ENCODE measurements around the gene CHST13.

Gene CHST13

GRCh38 chr3:126477061-126477380 lies 46.9 kb upstream of the CHST13 start:
- Histone ChIP-seq H3K4me3 (ENCODE audit: low read depth, low read length) (no peak overlapping the region), H3K9me3 (ENCODE audit: control insufficient read depth, insufficient read depth, low read depth, low read length) (no peaks in the 10 kb centered on the region), H3K4me1 (ENCODE audit: control insufficient read depth, insufficient read depth, low read length) (peaks cover 8% of the 10 kb centered on the region; the same call in 1 of the 2 replicates), H3K27ac (ENCODE audit: extremely low read depth, low read depth, low read length) (no peak overlapping the region), H3K36me3 (ENCODE audit: control insufficient read depth in 2 of 2, insufficient read depth in 1 of 2, low read length in 2 of 2) (peaks cover 0 to 1% of the 10 kb centered on the region in 2 experiments; a peak in 1 of 3 replicates)
- ChIA-PET POLR2A (interaction anchor here (0.9 kb wide), 1 partner anchor 37 kb away, joined by 3 read pairs; no protein-coding TSS in a partner anchor), CTCF (interaction anchor here (1.0 kb wide), 1 partner anchor 505 kb away, joined by 3 read pairs; no protein-coding TSS in a partner anchor)
- TF ChIP-seq ZNF529 (tag by site-specific recombination; IDR thresholded peaks at IDR 0.05; ENCODE audit: insufficient replicate concordance) (no peak), TCF7L2 (IDR thresholded peaks at IDR 0.05; ENCODE audit: borderline replicate concordance, low read depth, low read length) (no peak), ZXDB (tag by site-specific recombination; IDR thresholded peaks at IDR 0.05) (no peak), ZNF157 (tag by site-specific recombination; IDR thresholded peaks at IDR 0.05) (no peak)
- TF ChIP-seq, protein P1, sequence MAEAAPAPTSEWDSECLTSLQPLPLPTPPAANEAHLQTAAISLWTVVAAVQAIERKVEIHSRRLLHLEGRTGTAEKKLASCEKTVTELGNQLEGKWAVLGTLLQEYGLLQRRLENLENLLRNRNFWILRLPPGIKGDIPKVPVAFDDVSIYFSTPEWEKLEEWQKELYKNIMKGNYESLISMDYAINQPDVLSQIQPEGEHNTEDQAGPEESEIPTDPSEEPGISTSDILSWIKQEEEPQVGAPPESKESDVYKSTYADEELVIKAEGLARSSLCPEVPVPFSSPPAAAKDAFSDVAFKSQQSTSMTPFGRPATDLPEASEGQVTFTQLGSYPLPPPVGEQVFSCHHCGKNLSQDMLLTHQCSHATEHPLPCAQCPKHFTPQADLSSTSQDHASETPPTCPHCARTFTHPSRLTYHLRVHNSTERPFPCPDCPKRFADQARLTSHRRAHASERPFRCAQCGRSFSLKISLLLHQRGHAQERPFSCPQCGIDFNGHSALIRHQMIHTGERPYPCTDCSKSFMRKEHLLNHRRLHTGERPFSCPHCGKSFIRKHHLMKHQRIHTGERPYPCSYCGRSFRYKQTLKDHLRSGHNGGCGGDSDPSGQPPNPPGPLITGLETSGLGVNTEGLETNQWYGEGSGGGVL (tag by site-specific recombination; IDR thresholded peaks at IDR 0.05) = no peak

- H3K27ac ChIP-seq (ENCODE audit: extremely low read depth, low read depth, low read length) = no peak overlapping the region
- ChIA-PET CTCF (no interaction called here), POLR2A (no interaction called here)
- no peaks in the 10 kb centered on the region for H3K36me3 ChIP-seq (ENCODE audit: control insufficient read depth in 2 of 2, insufficient read depth in 1 of 2, low read length in 2 of 2)
- no peaks in the 10 kb centered on the region for H3K9me3 ChIP-seq (ENCODE audit: control insufficient read depth, insufficient read depth, low read depth, low read length)
- H3K4me1 ChIP-seq (ENCODE audit: control insufficient read depth, insufficient read depth, low read length) = no peaks in the 10 kb centered on the region; the same call in 1 of the 2 replicates
- TF ChIP-seq, protein P2, sequence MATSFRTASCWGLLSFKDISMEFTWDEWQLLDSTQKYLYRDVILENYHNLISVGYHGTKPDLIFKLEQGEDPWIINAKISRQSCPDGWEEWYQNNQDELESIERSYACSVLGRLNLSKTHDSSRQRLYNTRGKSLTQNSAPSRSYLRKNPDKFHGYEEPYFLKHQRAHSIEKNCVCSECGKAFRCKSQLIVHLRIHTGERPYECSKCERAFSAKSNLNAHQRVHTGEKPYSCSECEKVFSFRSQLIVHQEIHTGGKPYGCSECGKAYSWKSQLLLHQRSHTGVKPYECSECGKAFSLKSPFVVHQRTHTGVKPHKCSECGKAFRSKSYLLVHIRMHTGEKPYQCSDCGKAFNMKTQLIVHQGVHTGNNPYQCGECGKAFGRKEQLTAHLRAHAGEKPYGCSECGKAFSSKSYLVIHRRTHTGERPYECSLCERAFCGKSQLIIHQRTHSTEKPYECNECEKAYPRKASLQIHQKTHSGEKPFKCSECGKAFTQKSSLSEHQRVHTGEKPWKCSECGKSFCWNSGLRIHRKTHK (tag by site-specific recombination; IDR thresholded peaks at IDR 0.05) = no peak
- TF ChIP-seq ZBTB1 (tag by site-specific recombination; IDR thresholded peaks at IDR 0.05) (no peak), HOXC10 (CRISPR knock-in tag; IDR thresholded peaks at IDR 0.05) (no peak), ZNF654 (tag by site-specific recombination; IDR thresholded peaks at IDR 0.05; ENCODE audit: low read depth) (no peak), ZBTB6 (tag by site-specific recombination; IDR thresholded peaks at IDR 0.05) (no peak), ZNF548 (tag by site-specific recombination; IDR thresholded peaks at IDR 0.05) (no peak), ZNF202 (tag by site-specific recombination; IDR thresholded peaks at IDR 0.05; ENCODE audit: borderline replicate concordance) (no peak), ZNF157 (tag by site-specific recombination; IDR thresholded peaks at IDR 0.05) (no peak)
- TF ChIP-seq, protein P3, sequence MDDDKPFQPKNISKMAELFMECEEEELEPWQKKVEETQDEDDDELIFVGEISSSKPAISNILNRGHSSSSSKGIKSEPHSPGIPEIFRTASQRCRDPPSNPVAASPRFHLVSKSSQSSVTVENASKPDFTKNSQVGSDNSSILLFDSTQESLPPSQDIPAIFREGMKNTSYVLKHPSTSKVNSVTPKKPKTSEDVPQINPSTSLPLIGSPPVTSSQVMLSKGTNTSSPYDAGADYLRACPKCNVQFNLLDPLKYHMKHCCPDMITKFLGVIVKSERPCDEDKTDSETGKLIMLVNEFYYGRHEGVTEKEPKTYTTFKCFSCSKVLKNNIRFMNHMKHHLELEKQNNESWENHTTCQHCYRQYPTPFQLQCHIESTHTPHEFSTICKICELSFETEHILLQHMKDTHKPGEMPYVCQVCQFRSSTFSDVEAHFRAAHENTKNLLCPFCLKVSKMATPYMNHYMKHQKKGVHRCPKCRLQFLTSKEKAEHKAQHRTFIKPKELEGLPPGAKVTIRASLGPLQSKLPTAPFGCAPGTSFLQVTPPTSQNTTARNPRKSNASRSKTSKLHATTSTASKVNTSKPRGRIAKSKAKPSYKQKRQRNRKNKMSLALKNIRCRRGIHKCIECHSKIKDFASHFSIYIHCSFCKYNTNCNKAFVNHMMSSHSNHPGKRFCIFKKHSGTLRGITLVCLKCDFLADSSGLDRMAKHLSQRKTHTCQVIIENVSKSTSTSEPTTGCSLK (tag by site-specific recombination; IDR thresholded peaks at IDR 0.05) = no peak
- H3K4me3 ChIP-seq (ENCODE audit: low read depth, low read length) = no peak overlapping the region
Observed at GRCh38 chr3:126478581-126479310, 45.2 kb upstream of the CHST13 start.

DNA sequence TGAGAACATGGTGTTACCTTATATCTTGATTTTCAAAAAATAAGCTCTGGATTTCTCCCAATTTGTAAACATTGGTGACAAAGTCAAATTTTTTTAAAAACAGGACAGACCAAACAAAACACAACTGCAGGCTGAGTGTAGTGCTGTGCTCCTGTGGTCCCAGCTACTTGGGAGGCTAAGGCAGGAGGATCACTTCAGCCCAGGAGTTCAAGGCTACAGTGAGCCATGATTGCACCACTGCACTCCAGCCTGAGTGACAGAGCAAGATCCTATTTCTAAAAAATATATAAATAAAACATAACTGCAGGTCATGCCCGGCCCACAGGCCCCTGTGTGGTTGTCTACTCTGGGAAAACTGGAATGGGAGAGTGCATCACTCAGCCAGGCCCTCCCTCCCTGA lies 44.3 kb upstream of the CHST13 start:
- Histone ChIP-seq H3K4me3 (ENCODE audit: low read depth, low read length) (no peak overlapping the region), H3K27ac (ENCODE audit: extremely low read depth, low read depth, low read length) (no peak overlapping the region), H3K36me3 (ENCODE audit: control insufficient read depth in 2 of 2, insufficient read depth in 1 of 2, low read length in 2 of 2) (no peaks in the 10 kb centered on the region), H3K9me3 (ENCODE audit: control insufficient read depth, insufficient read depth, low read depth, low read length) (no peaks in the 10 kb centered on the region), H3K4me1 (ENCODE audit: control insufficient read depth, insufficient read depth, low read length) (no peaks in the 10 kb centered on the region)
- TF ChIP-seq EGR2 (tag by site-specific recombination; IDR thresholded peaks at IDR 0.05; ENCODE audit: low read depth) = no peak
- TF ChIP-seq, protein P4, sequence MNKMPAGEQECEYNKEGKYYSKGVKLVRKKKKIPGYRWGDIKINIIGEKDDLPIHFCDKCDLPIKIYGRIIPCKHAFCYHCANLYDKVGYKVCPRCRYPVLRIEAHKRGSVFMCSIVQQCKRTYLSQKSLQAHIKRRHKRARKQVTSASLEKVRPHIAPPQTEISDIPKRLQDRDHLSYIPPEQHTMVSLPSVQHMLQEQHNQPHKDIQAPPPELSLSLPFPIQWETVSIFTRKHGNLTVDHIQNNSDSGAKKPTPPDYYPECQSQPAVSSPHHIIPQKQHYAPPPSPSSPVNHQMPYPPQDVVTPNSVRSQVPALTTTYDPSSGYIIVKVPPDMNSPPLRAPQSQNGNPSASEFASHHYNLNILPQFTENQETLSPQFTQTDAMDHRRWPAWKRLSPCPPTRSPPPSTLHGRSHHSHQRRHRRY (tag by site-specific recombination; IDR thresholded peaks at IDR 0.05) = no peak
- POLR2A ChIA-PET = no interaction called here
- CTCF ChIA-PET = no interaction called here
